A549 (cell line): ENCODE results near the gene SSNA1. TPM values are rescaled to one million over a fixed set of nuclear protein-coding genes. Genes with fewer than 3 reads are reported as not detected.
A peak's percentile ranks its signal among the peaks of the same experiment; 100 is the strongest.

ENCODE experiments used
- ATAC-seq, 2 experiments: fragments of 200-7000 bp in 1 of 2; fragments of >200 bp in 1 of 2; cut with Nextera tagmentation in 1 of 2; cut with Tn5 transposase in 1 of 2; 3 replicates each; pipeline versions ENCODE4 v1.8.0 to v1.9.1; 2018 to 2020; ENCODE audit warnings: mild to moderate bottlenecking in 1 of 2, moderate library complexity in 1 of 2
- CTCF ChIA-PET: fragments of 300-600 bp; sonication (Branson Sonifier 250); formaldehyde crosslinking; extraction: SDS; loops from one replicate; lab custom pipeline; 2021; ENCODE audit warnings: antibody characterized with exemption, inconsistent platforms; lab: Yijun Ruan, JAX
- POLR2A ChIA-PET: fragments of 350-600 bp; formaldehyde crosslinking; extraction: SDS; loops from one replicate; lab custom pipeline; 2021; ENCODE audit warnings: antibody characterized with exemption, inconsistent platforms; lab: Yijun Ruan, JAX
- DNase-seq, 2 experiments: peaks; one replicate each; pipeline versions ENCODE4 v3.0.0 to v3.0.0-alpha.2; 2011 to 2016; ENCODE audit warnings: low read depth in 1 of 2, low spot score in 1 of 2
- FAIRE-seq: peaks from 2 replicates; lab custom pipeline; 2011; peaks lifted over from hg19 to GRCh38; lab: Jason Lieb, UNC
- H3K27ac ChIP-seq, 2 experiments: fragments of >200 bp; sonication (Bioruptor Twin); formaldehyde crosslinking; 3 replicates each; pipeline ENCODE4 v1.5.1; 2016 to 2017
- H3K4me1 ChIP-seq: fragments of >200 bp; sonication (Bioruptor Twin); formaldehyde crosslinking; 3 replicates; pipeline ENCODE4 v1.6.1; 2016
- H3K4me2 ChIP-seq: fragments of >200 bp; sonication (Bioruptor Twin); formaldehyde crosslinking; 3 replicates; pipeline ENCODE4 v1.6.1; 2016
- H3K4me3 ChIP-seq: fragments of >200 bp; sonication (Bioruptor Twin); formaldehyde crosslinking; 3 replicates; pipeline ENCODE4 v1.5.1; 2016
- H3K9me3 ChIP-seq: fragments of >200 bp; sonication (Bioruptor Twin); formaldehyde crosslinking; 3 replicates; pipeline ENCODE4 v1.6.1; 2016
- CHD2 ChIP-seq: fragments of 150-350 bp; IDR thresholded peaks from 2 replicates; pipeline ENCODE4 v1.6.1; 2014; ENCODE audit warnings: low read length; ENCODE audit not compliant: partially characterized antibody
- CHD4 ChIP-seq: fragments of 200-600 bp; sonication (generic); IDR thresholded peaks from 2 replicates; pipeline ENCODE4 v1.6.1; 2016; ENCODE audit warnings: antibody characterized with exemption, mild to moderate bottlenecking, borderline replicate concordance
- E2F6 ChIP-seq: IDR thresholded peaks from 2 replicates; pipeline ENCODE4 v1.6.1; 2012; ENCODE audit warnings: low read depth, borderline replicate concordance
- FOSL2 ChIP-seq, 2 experiments: fragments of 450-650 bp in 1 of 2; fragments of >200 bp in 1 of 2; sonication (Bioruptor Twin) in 1 of 2; formaldehyde crosslinking; IDR thresholded peaks; 2 replicates each; pipeline versions ENCODE4 v1.5.0 to v1.6.1; 2016 to 2020; ENCODE audit warnings: mild to moderate bottlenecking in 1 of 2, moderate library complexity in 1 of 2
- HDAC2 ChIP-seq: fragments of 200-600 bp; sonication (generic); IDR thresholded peaks from 2 replicates; pipeline ENCODE4 v1.6.1; 2016
- POLR2A ChIP-seq: IDR thresholded peaks from 2 replicates; pipeline ENCODE4 v1.6.1; 2012; ENCODE audit warnings: mild to moderate bottlenecking, low read length
- RFX5 ChIP-seq: fragments of 450-650 bp; IDR thresholded peaks from 2 replicates; pipeline ENCODE4 v1.7.1; 2014; ENCODE audit warnings: antibody characterized with exemption, mild to moderate bottlenecking, moderate library complexity
- SMC3 ChIP-seq: fragments of >200 bp; sonication (Bioruptor Twin); formaldehyde crosslinking; IDR thresholded peaks from 3 replicates; pipeline ENCODE4 v1.6.1; 2018; ENCODE audit warnings: inconsistent platforms
- ZFP36 ChIP-seq: fragments of 450-650 bp; IDR thresholded peaks from 2 replicates; pipeline ENCODE4 v1.6.1; 2014; ENCODE audit warnings: borderline replicate concordance; ENCODE audit not compliant: partially characterized antibody
- WGBS: methylation state at CpG from one replicate; pipeline ENCODE4 v1.1.6; 2017; ENCODE audit errors: missing lambda C conversion rate; 5-methylcytosine and 5-hydroxymethylcytosine counted together
- polyA plus RNA-seq, 4 experiments: library from polyadenylated mRNA; depleted of rRNA in 3 of 4; stranded (reverse); fragments of >200 nt; fragmentation: RNase III in 1 of 4; extraction: RNeasy Plus Mini Kit Qiagen cat#74134 plus additional on column Dnase treatment in 1 of 4; gene quantifications; 2 replicates in 3 of 4; 3 replicates in 1 of 4; pipeline ENCODE4 v1.2.3, GENCODE V29; 2011 to 2017
- TF ChIP-seq, protein P1 (sequence below): IDR thresholded peaks from 2 replicates; pipeline ENCODE4 v1.6.1; 2012
- TF ChIP-seq, protein P2 (sequence below): fragments of >200 bp; sonication (Bioruptor Twin); formaldehyde crosslinking; IDR thresholded peaks from 3 replicates; pipeline ENCODE4 v1.5.1; 2016

Gene SSNA1
- polyA plus RNA-seq, 2 of the 4 experiments (the other 2 are of a cell fraction): 54.1 to 102 TPM

GRCh38 chr9:137161558-137162486, 26.7 kb upstream of the SSNA1 start:
- H3K27ac ChIP-seq: peak overlapping the region in 1 of 2 experiments; percentile 10; a peak in 1 of 6 replicates
- CTCF ChIA-PET: interaction anchor here (0.6 to 7.4 kb wide), 11 partner anchors 9 to 95 kb away, joined by 3 to 57 read pairs (median 4); partner anchors contain the start of genes LRRC26, SSNA1 and TMEM210
- POLR2A ChIA-PET: interaction anchor here (0.9 to 2.1 kb wide), 3 partner anchors 32 to 79 kb away, joined by 7 to 9 read pairs (median 8); partner anchors contain the start of gene TUBB4B
- DNase-seq (peak in 1 of 2 experiments; percentile 43), FAIRE-seq (no peak), ATAC-seq (peak in 1 of 2 experiments; percentile 13; a peak in 3 of 6 replicates)
- H3K4me3 ChIP-seq: peak overlapping the region; percentile 38; the same call in 2 of the 3 replicates
- no peaks in the 10 kb centered on the region for H3K9me3 ChIP-seq
- H3K4me1 ChIP-seq: peaks cover 22% of the 10 kb centered on the region
- TF ChIP-seq, protein P1, sequence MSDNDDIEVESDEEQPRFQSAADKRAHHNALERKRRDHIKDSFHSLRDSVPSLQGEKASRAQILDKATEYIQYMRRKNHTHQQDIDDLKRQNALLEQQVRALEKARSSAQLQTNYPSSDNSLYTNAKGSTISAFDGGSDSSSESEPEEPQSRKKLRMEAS: peak; percentile 44; the same call in 1 of the 2 replicates
- TF ChIP-seq HDAC2: no peak
- 15% methylated on average over 29 of the region's 71 CpGs for WGBS
- peak overlapping the region; percentile 76 for H3K4me2 ChIP-seq

DNA sequence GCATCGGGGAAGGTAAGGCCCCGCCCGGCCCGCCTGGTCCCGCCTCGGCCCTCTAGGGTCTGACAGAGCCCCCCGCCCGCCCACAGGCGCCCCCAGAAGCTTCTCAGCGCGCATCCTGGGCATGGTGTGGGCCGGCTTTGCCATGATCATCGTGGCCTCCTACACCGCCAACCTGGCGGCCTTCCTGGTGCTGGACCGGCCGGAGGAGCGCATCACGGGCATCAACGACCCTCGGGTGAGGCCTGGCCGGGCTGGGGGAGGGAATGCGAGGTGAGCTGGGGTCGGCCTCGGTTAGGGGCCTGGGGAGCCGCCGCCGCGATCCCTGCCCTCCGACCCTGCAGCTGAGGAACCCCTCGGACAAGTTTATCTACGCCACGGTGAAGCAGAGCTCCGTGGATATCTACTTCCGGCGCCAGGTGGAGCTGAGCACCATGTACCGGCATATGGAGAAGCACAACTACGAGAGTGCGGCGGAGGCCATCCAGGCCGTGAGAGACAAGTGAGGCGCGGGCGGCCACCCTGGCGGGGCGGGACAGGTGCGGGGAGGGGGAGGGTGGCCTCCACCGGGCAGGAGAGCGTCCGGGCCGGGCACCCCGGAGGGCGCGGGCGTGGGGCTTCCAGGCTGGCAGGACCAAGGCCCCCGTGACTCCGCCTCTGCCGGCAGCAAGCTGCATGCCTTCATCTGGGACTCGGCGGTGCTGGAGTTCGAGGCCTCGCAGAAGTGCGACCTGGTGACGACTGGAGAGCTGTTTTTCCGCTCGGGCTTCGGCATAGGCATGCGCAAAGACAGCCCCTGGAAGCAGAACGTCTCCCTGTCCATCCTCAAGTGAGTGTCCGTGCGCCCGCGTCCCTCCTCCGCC, 25.7 kb upstream of the SSNA1 start:
- H3K27ac ChIP-seq: peak overlapping the region; percentile 54 to 85
- peak in 1 of 2 experiments; percentile 76 for DNase-seq
- 19% methylated on average over 31 of the region's 74 CpGs for WGBS

DNA sequence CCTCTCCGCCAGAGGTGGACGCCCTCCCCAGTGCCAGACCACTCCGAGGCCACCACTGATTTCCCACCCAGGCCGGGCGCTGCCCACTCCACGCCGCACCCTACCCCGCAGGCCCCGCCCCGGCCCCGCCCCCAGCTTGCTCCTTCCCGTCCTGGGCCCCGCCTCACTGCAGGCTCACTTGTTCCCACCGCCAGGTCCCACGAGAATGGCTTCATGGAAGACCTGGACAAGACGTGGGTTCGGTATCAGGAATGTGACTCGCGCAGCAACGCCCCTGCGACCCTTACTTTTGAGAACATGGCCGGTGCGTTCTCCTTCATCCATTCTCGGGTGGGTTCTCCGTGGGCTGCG, 25.1 kb upstream of the SSNA1 start:
- Histone ChIP-seq H3K4me2 (peak overlapping the region; percentile 76), H3K27ac (peak overlapping the region; percentile 54 to 85), H3K4me1 (peaks cover 35% of the 10 kb centered on the region), H3K4me3 (peak overlapping the region; percentile 38), H3K9me3 (no peaks in the 10 kb centered on the region)
- WGBS: 61% methylated on average over 15 of the region's 26 CpGs
- FAIRE-seq (no peak), ATAC-seq (peak; percentile 20 to 49; a peak in 4 of 6 replicates), DNase-seq (peak in 1 of 2 experiments; percentile 78)
- CTCF ChIA-PET: interaction anchor here (0.7 to 7.4 kb wide), 12 partner anchors 8 to 96 kb away, joined by 3 to 57 read pairs (median 4); partner anchors contain the start of genes LRRC26, RNF224, SSNA1 and TMEM210
- POLR2A ChIA-PET: interaction anchor here (0.6 to 2.1 kb wide), 7 partner anchors 13 to 78 kb away, joined by 3 to 9 read pairs (median 4); partner anchors contain the start of genes RNF224, TPRN and TUBB4B
- no peak for TF ChIP-seq FOSL2 (IDR thresholded peaks at IDR 0.05)
- no peak for TF ChIP-seq FOSL2 (CRISPR knock-in tag; IDR thresholded peaks at IDR 0.05)
- peak; percentile 19; the same call in 1 of the 2 replicates for TF ChIP-seq POLR2A
- TF ChIP-seq CHD2: peak; percentile 46
- no peak for TF ChIP-seq HDAC2
- TF ChIP-seq, all 56 proteins: peak for 2

More for the DNA sequence above, 25.7 kb upstream of the SSNA1 start:
- Histone ChIP-seq H3K4me1 (peaks cover 29% of the 10 kb centered on the region), H3K4me2 (peak overlapping the region; percentile 76), H3K9me3 (no peaks in the 10 kb centered on the region), H3K4me3 (peak overlapping the region; percentile 38)
- TF ChIP-seq SMC3: 0 out of 3 replicates have a peak, but pooled peaks have one; percentile 17
- peak; percentile 78 for TF ChIP-seq E2F6
- TF ChIP-seq, protein P2, sequence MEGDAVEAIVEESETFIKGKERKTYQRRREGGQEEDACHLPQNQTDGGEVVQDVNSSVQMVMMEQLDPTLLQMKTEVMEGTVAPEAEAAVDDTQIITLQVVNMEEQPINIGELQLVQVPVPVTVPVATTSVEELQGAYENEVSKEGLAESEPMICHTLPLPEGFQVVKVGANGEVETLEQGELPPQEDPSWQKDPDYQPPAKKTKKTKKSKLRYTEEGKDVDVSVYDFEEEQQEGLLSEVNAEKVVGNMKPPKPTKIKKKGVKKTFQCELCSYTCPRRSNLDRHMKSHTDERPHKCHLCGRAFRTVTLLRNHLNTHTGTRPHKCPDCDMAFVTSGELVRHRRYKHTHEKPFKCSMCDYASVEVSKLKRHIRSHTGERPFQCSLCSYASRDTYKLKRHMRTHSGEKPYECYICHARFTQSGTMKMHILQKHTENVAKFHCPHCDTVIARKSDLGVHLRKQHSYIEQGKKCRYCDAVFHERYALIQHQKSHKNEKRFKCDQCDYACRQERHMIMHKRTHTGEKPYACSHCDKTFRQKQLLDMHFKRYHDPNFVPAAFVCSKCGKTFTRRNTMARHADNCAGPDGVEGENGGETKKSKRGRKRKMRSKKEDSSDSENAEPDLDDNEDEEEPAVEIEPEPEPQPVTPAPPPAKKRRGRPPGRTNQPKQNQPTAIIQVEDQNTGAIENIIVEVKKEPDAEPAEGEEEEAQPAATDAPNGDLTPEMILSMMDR: peak; percentile 14; the same call in 1 of the 3 replicates
- TF ChIP-seq ZFP36: no peak
- no peak for TF ChIP-seq CHD4
- TF ChIP-seq, protein P1: peak; percentile 50; the same call in 1 of the 2 replicates
- no peak for TF ChIP-seq RFX5
- ChIA-PET CTCF (interaction anchor here (0.7 to 7.4 kb wide), 14 partner anchors 8 to 96 kb away, joined by 3 to 57 read pairs (median 4); partner anchors contain the start of genes LRRC26, RNF224, SSNA1 and TMEM210), POLR2A (interaction anchor here (0.6 to 2.1 kb wide), 8 partner anchors 13 to 78 kb away, joined by 3 to 9 read pairs (median 4); partner anchors contain the start of genes RNF224, TPRN and TUBB4B)
- FAIRE-seq (no peak), ATAC-seq (peak; percentile 25 to 60; a peak in 5 of 6 replicates)
